ENCODE measurements around the gene ZNF831.

The ZNF831 gene

GRCh38 chr20:59159091-59159490 lies 4.5 kb upstream of the ZNF831 start:
- no peak overlapping the region for H3K4me3 ChIP-seq (replicated peaks in 1 of 2; ENCODE audit: low read depth in 2 of 2, low read length in 2 of 2)
- TF ChIP-seq CTCF (IDR thresholded peaks at IDR 0.05; ENCODE audit: low read depth, low read length) = no peak
- no peak for DNase-seq (ENCODE audit: low read depth in 2 of 2)

GRCh38 chr20:59159493-59160376 lies 3.9 kb upstream of the ZNF831 start:
- H3K4me3 ChIP-seq (replicated peaks in 1 of 2; ENCODE audit: low read depth in 2 of 2, low read length in 2 of 2) = no peak overlapping the region
- TF ChIP-seq CTCF (IDR thresholded peaks at IDR 0.05; ENCODE audit: low read depth, low read length) = no peak
- DNase-seq (ENCODE audit: low read depth in 2 of 2) = no peak

- DNase-seq (ENCODE audit: low read depth in 2 of 2) = no peak
- H3K4me3 ChIP-seq (replicated peaks in 1 of 2; ENCODE audit: low read depth in 2 of 2, low read length in 2 of 2) = no peak overlapping the region
- TF ChIP-seq CTCF (IDR thresholded peaks at IDR 0.05; ENCODE audit: low read depth, low read length) = no peak
Measured at GRCh38 chr20:59160389-59161115, 3.1 kb upstream of the ZNF831 start.

GRCh38 chr20:59161721-59162120 lies 1.9 kb upstream of the ZNF831 start:
- no peak for DNase-seq (ENCODE audit: low read depth in 2 of 2)
- no peak overlapping the region for H3K4me3 ChIP-seq (replicated peaks in 1 of 2; ENCODE audit: low read depth in 2 of 2, low read length in 2 of 2)
- no peak for TF ChIP-seq CTCF (IDR thresholded peaks at IDR 0.05; ENCODE audit: low read depth, low read length)

GRCh38 chr20:59164686-59165391 lies 1.2 kb downstream of the ZNF831 start:
- no peak for TF ChIP-seq CTCF (IDR thresholded peaks at IDR 0.05; ENCODE audit: low read depth, low read length)
- H3K4me3 ChIP-seq (replicated peaks in 1 of 2; ENCODE audit: low read depth in 2 of 2, low read length in 2 of 2) = no peak overlapping the region
- DNase-seq (ENCODE audit: low read depth in 2 of 2) = no peak

- no peak overlapping the region for H3K4me3 ChIP-seq (replicated peaks in 1 of 2; ENCODE audit: low read depth in 2 of 2, low read length in 2 of 2)
- DNase-seq (ENCODE audit: low read depth in 2 of 2) = no peak
- TF ChIP-seq CTCF (IDR thresholded peaks at IDR 0.05; ENCODE audit: low read depth, low read length) = no peak
Measured at GRCh38 chr20:59165396-59165795, 1.8 kb downstream of the ZNF831 start.

Measured in cardiac fibroblast (primary cell).